ENCODE results near the gene PDE11A. TPM values are rescaled to one million over a fixed set of nuclear protein-coding genes. Genes with fewer than 3 reads are reported as not detected.

Gene PDE11A
- total RNA-seq, 2 experiments from 2014 or later, result not detected

DNA sequence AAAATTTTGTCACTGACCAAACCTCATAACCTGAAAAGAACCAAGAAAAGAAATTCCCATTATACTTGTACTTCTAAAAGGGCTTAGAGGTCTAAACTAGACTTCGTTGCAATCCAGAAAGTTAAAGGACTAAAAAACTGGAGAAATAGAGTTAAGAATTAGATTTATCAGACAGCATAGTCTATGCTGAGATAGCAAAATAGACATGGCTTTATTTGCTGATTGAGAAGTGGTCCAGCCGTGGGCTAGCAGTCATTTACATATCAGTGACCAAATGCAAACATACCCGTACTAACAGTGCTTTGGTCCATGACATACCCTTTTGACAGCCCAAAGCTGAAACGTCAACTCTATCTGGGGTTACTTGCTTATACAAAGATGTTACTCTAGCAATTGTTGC lies 456.5 kb downstream of the PDE11A start:
- TF ChIP-seq, protein P1, sequence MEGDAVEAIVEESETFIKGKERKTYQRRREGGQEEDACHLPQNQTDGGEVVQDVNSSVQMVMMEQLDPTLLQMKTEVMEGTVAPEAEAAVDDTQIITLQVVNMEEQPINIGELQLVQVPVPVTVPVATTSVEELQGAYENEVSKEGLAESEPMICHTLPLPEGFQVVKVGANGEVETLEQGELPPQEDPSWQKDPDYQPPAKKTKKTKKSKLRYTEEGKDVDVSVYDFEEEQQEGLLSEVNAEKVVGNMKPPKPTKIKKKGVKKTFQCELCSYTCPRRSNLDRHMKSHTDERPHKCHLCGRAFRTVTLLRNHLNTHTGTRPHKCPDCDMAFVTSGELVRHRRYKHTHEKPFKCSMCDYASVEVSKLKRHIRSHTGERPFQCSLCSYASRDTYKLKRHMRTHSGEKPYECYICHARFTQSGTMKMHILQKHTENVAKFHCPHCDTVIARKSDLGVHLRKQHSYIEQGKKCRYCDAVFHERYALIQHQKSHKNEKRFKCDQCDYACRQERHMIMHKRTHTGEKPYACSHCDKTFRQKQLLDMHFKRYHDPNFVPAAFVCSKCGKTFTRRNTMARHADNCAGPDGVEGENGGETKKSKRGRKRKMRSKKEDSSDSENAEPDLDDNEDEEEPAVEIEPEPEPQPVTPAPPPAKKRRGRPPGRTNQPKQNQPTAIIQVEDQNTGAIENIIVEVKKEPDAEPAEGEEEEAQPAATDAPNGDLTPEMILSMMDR (IDR thresholded peaks at IDR 0.05), result no peak
- DNase-seq (no peak), ATAC-seq (no peak)
- ChIA-PET POLR2A (interaction anchor here (2.2 kb wide), 1 partner anchor 10 kb away, joined by 9 read pairs; no protein-coding TSS in a partner anchor), CTCF (interaction anchor here (0.9 to 2.2 kb wide), 2 partner anchors 11 kb away, joined by 3 to 7 read pairs; no protein-coding TSS in a partner anchor)
- Mint-ChIP-seq H3K4me3 (no peak overlapping the region), H3K27me3 (no peaks in the 10 kb centered on the region), H3K36me3 (ENCODE audit: low read depth) (no peaks in the 10 kb centered on the region), H3K4me1 (ENCODE audit: low read depth) (no peaks in the 10 kb centered on the region), H3K9me3 (peaks cover 2% of the 10 kb centered on the region), H3K27ac (no peak overlapping the region)
- intact Hi-C loops (cut with micrococcal nuclease), result no loop called here

DNA sequence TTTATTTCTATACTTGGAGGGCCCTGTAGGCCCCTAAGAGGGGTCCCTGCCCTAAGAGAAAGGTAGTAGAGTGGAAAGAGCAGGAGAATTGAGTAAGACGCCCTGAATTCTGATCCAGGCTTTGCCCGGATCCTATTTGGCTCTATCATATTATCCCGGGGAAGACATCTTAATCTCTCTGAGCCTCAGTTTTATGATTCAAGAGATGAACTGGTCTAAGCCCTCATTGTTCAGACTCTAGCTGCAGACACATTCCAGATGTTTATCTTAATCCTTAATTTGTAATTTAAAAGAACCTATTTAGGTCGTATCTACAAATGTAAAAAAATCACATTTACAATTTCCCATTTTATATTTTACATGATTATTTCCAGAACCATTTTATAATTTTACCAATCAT lies 459.9 kb downstream of the PDE11A start:
- no peak overlapping the region for H3K4me3 Mint-ChIP-seq

DNA sequence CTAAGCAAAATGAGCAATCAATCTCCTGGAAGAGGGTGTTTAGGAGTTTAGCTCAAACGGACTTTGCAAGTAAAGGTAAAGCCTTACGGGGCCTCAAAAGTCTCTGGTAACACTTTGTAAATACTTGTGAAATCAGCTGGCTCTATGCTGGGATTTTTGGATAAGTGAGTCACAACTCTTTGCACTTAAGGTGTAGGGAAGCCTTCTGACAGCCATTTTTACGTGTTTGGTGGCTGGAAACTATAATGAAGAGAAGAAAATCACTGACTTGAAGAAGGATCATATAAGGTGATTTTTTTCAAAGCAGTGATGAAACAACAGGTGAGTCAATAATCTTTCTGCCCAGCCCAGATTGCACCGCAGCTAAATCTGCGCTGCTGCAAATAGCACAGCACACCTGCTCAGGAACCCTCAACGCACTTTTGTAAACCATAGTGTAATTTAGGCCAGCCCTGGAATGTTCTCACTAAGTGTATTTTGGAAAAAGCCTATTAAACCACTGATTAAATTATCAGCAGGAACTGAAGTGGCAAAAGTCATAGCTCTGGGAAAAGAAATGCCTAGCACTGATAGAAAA lies 461.2 kb downstream of the PDE11A start:
- DNase-seq (no peak), ATAC-seq (no peak)
- ChIA-PET POLR2A (no interaction called here), CTCF (interaction anchor here (1.2 kb wide), 1 partner anchor 48 kb away, joined by 3 read pairs; no protein-coding TSS in a partner anchor)
- TF ChIP-seq, protein P1 (IDR thresholded peaks at IDR 0.05), result no peak
- Mint-ChIP-seq H3K36me3 (ENCODE audit: low read depth) (no peaks in the 10 kb centered on the region), H3K4me3 (no peak overlapping the region), H3K4me1 (ENCODE audit: low read depth) (no peaks in the 10 kb centered on the region), H3K9me3 (peaks cover 1% of the 10 kb centered on the region), H3K27me3 (peaks cover 3% of the 10 kb centered on the region), H3K27ac (no peak overlapping the region)
- intact Hi-C loops (cut with micrococcal nuclease), result no loop called here

More for the DNA sequence above, 459.9 kb downstream of the PDE11A start:
- intact Hi-C loops (cut with micrococcal nuclease), result no loop called here
- no peak for ATAC-seq
- POLR2A ChIA-PET, result no interaction called here
- no peaks in the 10 kb centered on the region for H3K4me1 Mint-ChIP-seq (ENCODE audit: low read depth)
- H3K27me3 Mint-ChIP-seq, result peaks cover 3% of the 10 kb centered on the region
- TF ChIP-seq, protein P1 (IDR thresholded peaks at IDR 0.05), result no peak
- DNase-seq, result no peak
- CTCF ChIA-PET, result interaction anchor here (1.2 kb wide), 1 partner anchor 448 kb away, joined by 3 read pairs; no protein-coding TSS in a partner anchor
- no peak overlapping the region for H3K27ac Mint-ChIP-seq
- peaks cover 3% of the 10 kb centered on the region for H3K9me3 Mint-ChIP-seq
- H3K36me3 Mint-ChIP-seq (ENCODE audit: low read depth), result no peaks in the 10 kb centered on the region

DNA sequence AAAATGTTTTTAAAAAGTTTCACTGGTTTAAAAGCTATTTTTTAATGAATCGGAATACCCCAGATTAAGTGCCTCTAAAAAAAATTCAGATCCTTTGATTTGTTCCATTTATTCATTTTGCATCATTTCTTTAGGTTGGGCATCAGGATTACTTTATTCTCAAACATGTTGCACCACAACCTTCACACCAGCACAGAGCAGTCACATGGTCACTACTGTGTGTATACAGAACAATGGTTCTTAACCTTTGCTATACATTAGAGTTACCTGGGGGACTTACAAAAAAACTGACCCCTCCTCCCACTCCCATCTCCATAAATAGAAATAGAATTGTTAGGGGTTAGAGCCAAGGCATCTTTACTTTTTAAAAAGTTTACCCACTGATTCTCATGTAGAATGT lies 461.8 kb downstream of the PDE11A start:
- ChIA-PET CTCF (interaction anchor here (1.6 kb wide), 1 partner anchor 275 kb away, joined by 3 read pairs; no protein-coding TSS in a partner anchor), POLR2A (no interaction called here)
- Mint-ChIP-seq H3K27me3 (peaks cover 3% of the 10 kb centered on the region), H3K4me3 (no peak overlapping the region), H3K4me1 (ENCODE audit: low read depth) (no peaks in the 10 kb centered on the region), H3K27ac (no peak overlapping the region), H3K36me3 (ENCODE audit: low read depth) (no peaks in the 10 kb centered on the region), H3K9me3 (peaks cover 1% of the 10 kb centered on the region)
- DNase-seq, result no peak
- no peak for ATAC-seq
- intact Hi-C loops (cut with micrococcal nuclease), result no loop called here
- TF ChIP-seq, protein P1 (IDR thresholded peaks at IDR 0.05), result no peak

DNA sequence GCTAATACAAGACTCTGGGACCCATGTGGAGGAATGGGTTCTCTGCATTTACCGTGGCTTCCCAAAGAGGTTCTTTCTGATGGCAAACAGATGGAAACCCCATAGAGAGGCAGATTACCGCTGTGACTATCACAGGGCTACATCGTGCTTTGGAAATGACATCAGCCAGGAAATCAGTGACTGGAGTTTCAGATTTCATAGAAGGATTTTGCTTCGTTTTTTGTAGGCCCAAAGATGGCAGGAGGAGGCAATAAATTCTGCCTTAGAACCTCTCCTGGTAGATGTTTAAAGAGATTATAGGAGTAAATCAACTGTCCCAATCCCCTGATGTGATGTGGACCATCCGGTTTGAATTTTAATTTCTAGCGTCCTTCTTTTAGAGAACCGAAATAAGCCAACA lies 465.9 kb downstream of the PDE11A start:
- peaks cover 1% of the 10 kb centered on the region for H3K9me3 Mint-ChIP-seq
- H3K36me3 Mint-ChIP-seq (ENCODE audit: low read depth), result no peaks in the 10 kb centered on the region
- H3K27me3 Mint-ChIP-seq, result peaks cover 3% of the 10 kb centered on the region
- DNase-seq (no peak), ATAC-seq (no peak)
- CTCF ChIA-PET, result no interaction called here
- H3K4me3 Mint-ChIP-seq, result no peak overlapping the region
- intact Hi-C loops (cut with micrococcal nuclease), result no loop called here
- POLR2A ChIA-PET, result no interaction called here
- TF ChIP-seq, protein P1 (IDR thresholded peaks at IDR 0.05), result no peak
- no peaks in the 10 kb centered on the region for H3K4me1 Mint-ChIP-seq (ENCODE audit: low read depth)
- no peak overlapping the region for H3K27ac Mint-ChIP-seq
